Brain microvascular endothelial cell (primary cell): ENCODE measurements around the gene ID4.

ENCODE experiments used
- DNase-seq: peaks from one replicate; pipeline ENCODE4 v3.0.0-alpha.2; 2020
- H3K27ac ChIP-seq: fragments of 250-450 bp; sonication (Bioruptor Pico); 2 replicates; pipeline ENCODE4 v1.5.1; 2020; ENCODE audit warnings: mild to moderate bottlenecking, moderate library complexity
- H3K27me3 ChIP-seq: fragments of 250-450 bp; sonication (Bioruptor Pico); replicated peaks from 2 replicates; pipeline ENCODE4 v1.5.1; 2020; ENCODE audit warnings: mild to moderate bottlenecking
- H3K36me3 ChIP-seq: fragments of 250-450 bp; sonication (Bioruptor Pico); replicated peaks from 2 replicates; pipeline ENCODE4 v1.5.1; 2020; ENCODE audit warnings: mild to moderate bottlenecking
- H3K4me3 ChIP-seq: 2 replicates; pipeline ENCODE4 v1.5.1; 2011; ENCODE audit warnings: low read depth, mild to moderate bottlenecking, control low read depth, low read length, moderate library complexity
- CTCF ChIP-seq: IDR thresholded peaks from 2 replicates; pipeline ENCODE4 v1.5.1; 2011; ENCODE audit warnings: low read depth, mild to moderate bottlenecking, moderate library complexity, low read length, control low read depth, inconsistent platforms; ENCODE audit errors: missing control alignments
- in situ Hi-C: cut with HindIII; loops from 2 replicates; pipeline ENCODE4 v1.10.0; 2017; ENCODE audit warnings: low sequenced_read_pairs, low pct_ligation_motif_present

ID4 gene

GRCh38 chr6:19806971-19807396 is 30.2 kb upstream of the ID4 start:
- no peak overlapping the region for H3K27ac ChIP-seq
- no peaks in the 10 kb centered on the region for H3K36me3 ChIP-seq
- in situ Hi-C loops: no loop called here
- H3K4me3 ChIP-seq: no peak overlapping the region
- no peak for DNase-seq
- no peaks in the 10 kb centered on the region for H3K27me3 ChIP-seq
- no peak for TF ChIP-seq CTCF

- Histone ChIP-seq H3K4me3 (no peak overlapping the region), H3K36me3 (no peaks in the 10 kb centered on the region), H3K27ac (no peak overlapping the region), H3K27me3 (no peaks in the 10 kb centered on the region)
- no peak for DNase-seq
- TF ChIP-seq CTCF: no peak
- in situ Hi-C loops: no loop called here
Observed at GRCh38 chr6:19811397-19812079, 25.6 kb upstream of the ID4 start.

GRCh38 chr6:19812512-19813119 is 24.6 kb upstream of the ID4 start:
- H3K27me3 ChIP-seq: no peaks in the 10 kb centered on the region
- no peaks in the 10 kb centered on the region for H3K36me3 ChIP-seq
- in situ Hi-C loops: no loop called here
- peak; percentile 79 for TF ChIP-seq CTCF
- peak; percentile 10 for DNase-seq
- H3K4me3 ChIP-seq: no peak overlapping the region
- H3K27ac ChIP-seq: no peak overlapping the region

- Histone ChIP-seq H3K36me3 (no peaks in the 10 kb centered on the region), H3K4me3 (no peak overlapping the region), H3K27ac (no peak overlapping the region), H3K27me3 (no peaks in the 10 kb centered on the region)
- in situ Hi-C loops: no loop called here
- no peak for TF ChIP-seq CTCF
- no peak for DNase-seq
Observed at GRCh38 chr6:19818805-19819204, 18.4 kb upstream of the ID4 start.

DNA sequence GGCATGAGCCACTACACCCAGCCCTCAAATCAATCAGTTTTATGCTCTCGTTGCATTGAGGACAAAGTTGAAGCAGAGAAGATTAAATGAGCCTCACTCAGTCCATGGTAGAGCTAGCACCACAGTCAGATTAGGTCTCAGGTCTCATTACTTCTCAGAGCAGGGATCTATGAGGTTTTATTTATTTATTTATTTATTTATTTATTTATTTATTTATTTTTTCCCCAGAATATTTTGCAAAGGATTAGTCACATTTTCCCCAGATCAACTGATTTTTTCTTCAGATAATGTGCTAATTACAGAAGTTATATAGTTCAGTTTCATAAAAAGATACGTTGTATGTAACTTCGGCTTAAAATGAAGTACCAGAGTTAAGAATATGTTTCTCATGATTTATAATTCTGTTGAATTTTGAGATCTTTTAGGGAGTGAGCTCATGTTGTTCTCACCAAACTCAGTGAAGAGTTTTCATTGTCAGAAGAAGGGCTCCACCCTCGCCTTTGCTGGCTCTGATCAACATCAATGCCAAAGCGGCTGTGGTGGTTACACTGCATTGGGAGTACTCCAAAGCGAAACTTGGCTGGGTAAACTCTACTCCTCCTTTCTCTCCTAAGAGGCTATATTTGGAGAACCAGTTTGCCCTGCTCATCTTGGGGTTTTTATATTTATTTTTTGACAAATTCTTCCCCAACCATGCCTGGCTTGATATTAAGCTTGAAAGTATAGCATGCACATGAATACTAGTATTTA is 12.9 kb upstream of the ID4 start:
- H3K36me3 ChIP-seq: no peaks in the 10 kb centered on the region
- no peak overlapping the region for H3K4me3 ChIP-seq
- DNase-seq: no peak
- in situ Hi-C loops: no loop called here
- TF ChIP-seq CTCF: no peak
- no peaks in the 10 kb centered on the region for H3K27me3 ChIP-seq
- H3K27ac ChIP-seq: no peak overlapping the region
